IMR-90 (cell line): ENCODE measurements around the gene MAU2. TPM values are rescaled to one million over a fixed set of nuclear protein-coding genes. Genes with fewer than 3 reads are reported as not detected.

ENCODE experiments used
- ATAC-seq: fragments of 200-7000 bp; cut with Tn5 transposase; 2 replicates; pipeline ENCODE4 v1.9.1; 2020; ENCODE audit warnings: low read depth, mild to moderate bottlenecking, moderate library complexity
- BruUV-seq: library from RNA; stranded (reverse); fragments of 400-500 nt; replicated peaks from 2 replicates; lab custom pipeline; 2021; lab: Mats Ljungman, UMichigan
- CTCF ChIA-PET: fragments of 300-600 bp; formaldehyde crosslinking; extraction: SDS; loops from one replicate; lab custom pipeline; 2021; ENCODE audit warnings: antibody characterized with exemption; lab: Yijun Ruan, JAX
- POLR2A ChIA-PET: fragments of 300-600 bp; sonication (Branson Sonifier 250); formaldehyde crosslinking; loops from one replicate; lab custom pipeline; 2022; ENCODE audit warnings: antibody characterized with exemption; ENCODE audit not compliant: unreplicated experiment; lab: Charles Lee
- DNase-seq: peaks from one replicate; pipeline ENCODE4 v3.0.0; 2013
- H2AFZ ChIP-seq: replicated peaks from 2 replicates; pipeline ENCODE3; 2013; ENCODE audit warnings: low read length, mild to moderate bottlenecking; ENCODE audit not compliant: poor library complexity
- H2AK5ac ChIP-seq: 2 replicates; pipeline ENCODE4 v1.6.1; 2013; ENCODE audit warnings: low read depth, low read length, inconsistent platforms
- H2AK9ac ChIP-seq: replicated peaks from 2 replicates; pipeline ENCODE3; 2013; ENCODE audit warnings: mild to moderate bottlenecking, low read depth, low read length, moderate library complexity; ENCODE audit not compliant: poor library complexity
- H2BK120ac ChIP-seq: 2 replicates; pipeline ENCODE4 v1.6.1; 2013; ENCODE audit warnings: low read depth, low read length, inconsistent platforms
- H2BK15ac ChIP-seq: 3 replicates; pipeline ENCODE4 v1.6.1; 2013; ENCODE audit warnings: low read depth, low read length, inconsistent platforms
- H2BK20ac ChIP-seq: 2 replicates; pipeline ENCODE4 v1.6.1; 2013; ENCODE audit warnings: low read depth, mild to moderate bottlenecking, inconsistent platforms, low read length, moderate library complexity
- H2BK5ac ChIP-seq: 2 replicates; pipeline ENCODE4 v1.6.1; 2013; ENCODE audit warnings: mild to moderate bottlenecking, low read depth, low read length, inconsistent platforms; ENCODE audit not compliant: poor library complexity, severe bottlenecking
- H3K14ac ChIP-seq: replicated peaks from 2 replicates; pipeline ENCODE4 v1.6.1; 2013; ENCODE audit warnings: low read depth, low read length, inconsistent platforms
- H3K18ac ChIP-seq: 2 replicates; pipeline ENCODE4 v1.6.1; 2013; ENCODE audit warnings: low read depth, low read length, control low read depth
- H3K23ac ChIP-seq: 2 replicates; pipeline ENCODE4 v1.6.1; 2013; ENCODE audit warnings: low read depth, low read length, inconsistent platforms
- H3K27ac ChIP-seq: 2 replicates; pipeline ENCODE4 v1.5.1; 2013; ENCODE audit warnings: mild to moderate bottlenecking, control low read depth, low read length; ENCODE audit not compliant: insufficient read depth
- H3K27me3 ChIP-seq: 2 replicates; pipeline ENCODE4 v1.6.1; 2013; ENCODE audit warnings: low read length; ENCODE audit not compliant: control insufficient read depth, insufficient read depth
- H3K36me3 ChIP-seq: 2 replicates; pipeline ENCODE4 v1.6.1; 2013; ENCODE audit warnings: low read length, mixed read lengths; ENCODE audit not compliant: control insufficient read depth, insufficient read depth
- H3K4ac ChIP-seq: 2 replicates; pipeline ENCODE4 v1.6.1; 2013; ENCODE audit warnings: low read depth, low read length, inconsistent platforms
- H3K4me1 ChIP-seq: 2 replicates; pipeline ENCODE4 v1.6.1; 2013; ENCODE audit warnings: low read length, mixed read lengths; ENCODE audit not compliant: control insufficient read depth, insufficient read depth
- H3K4me2 ChIP-seq: 2 replicates; pipeline ENCODE4 v1.6.1; 2013; ENCODE audit warnings: low read depth, mild to moderate bottlenecking, control low read depth, low read length, moderate library complexity
- H3K4me3 ChIP-seq: 2 replicates; pipeline ENCODE4 v1.5.1; 2013; ENCODE audit warnings: low read depth, mild to moderate bottlenecking, control low read depth, low read length, moderate library complexity; ENCODE audit not compliant: insufficient read depth
- H3K56ac ChIP-seq: 2 replicates; pipeline ENCODE4 v1.6.1; 2013; ENCODE audit warnings: low read length, inconsistent platforms; ENCODE audit not compliant: insufficient read depth; ENCODE audit errors: extremely low read depth
- H3K79me1 ChIP-seq, 2 experiments: 2 replicates each; pipeline ENCODE4 v1.6.1; 2013; ENCODE audit warnings: low read length in 2 of 2, inconsistent platforms in 1 of 2, low read depth in 1 of 2
- H3K9ac ChIP-seq: 2 replicates; pipeline ENCODE4 v1.6.1; 2013; ENCODE audit warnings: low read depth, low read length, control low read depth
- H3K9me1 ChIP-seq: 2 replicates; pipeline ENCODE4 v1.6.1; 2013; ENCODE audit warnings: low read length, inconsistent platforms; ENCODE audit not compliant: insufficient read depth
- H3K9me3 ChIP-seq: 2 replicates; pipeline ENCODE4 v1.6.1; 2013; ENCODE audit warnings: low read length; ENCODE audit not compliant: control insufficient read depth, insufficient read depth
- H4K20me1 ChIP-seq: 2 replicates; pipeline ENCODE4 v1.6.1; 2013; ENCODE audit warnings: low read length, inconsistent platforms; ENCODE audit not compliant: insufficient read depth
- H4K5ac ChIP-seq: 2 replicates; pipeline ENCODE4 v1.6.1; 2013; ENCODE audit warnings: mild to moderate bottlenecking, low read depth, low read length, control low read depth
- H4K8ac ChIP-seq, 2 experiments: 2 replicates each; pipeline ENCODE4 v1.6.1; 2013; ENCODE audit warnings: low read depth in 2 of 2, low read length in 2 of 2, control low read depth in 1 of 2, inconsistent platforms in 1 of 2
- H4K91ac ChIP-seq: 2 replicates; pipeline ENCODE4 v1.6.1; 2013; ENCODE audit warnings: low read depth, low read length, inconsistent platforms; ENCODE audit not compliant: insufficient read depth
- BHLHE40 ChIP-seq: fragments of 150-350 bp; IDR thresholded peaks from 2 replicates; pipeline ENCODE4 v1.6.1; 2016; ENCODE audit warnings: mild to moderate bottlenecking, low read depth, low read length
- CEBPB ChIP-seq: IDR thresholded peaks from 2 replicates; pipeline ENCODE4 v1.6.1; 2012; ENCODE audit warnings: low read depth, low read length, improper control_type of control experiment
- CHD1 ChIP-seq: IDR thresholded peaks from 2 replicates; pipeline ENCODE4 v1.6.1; 2012; ENCODE audit warnings: low read depth, low read length, improper control_type of control experiment
- FOS ChIP-seq: fragments of 150-350 bp; IDR thresholded peaks from 2 replicates; pipeline ENCODE4 v1.6.1; 2016; ENCODE audit warnings: low read depth, low read length
- MAFK ChIP-seq: IDR thresholded peaks from 2 replicates; pipeline ENCODE4 v1.6.1; 2012; ENCODE audit warnings: low read depth, low read length, improper control_type of control experiment
- MAZ ChIP-seq: IDR thresholded peaks from 2 replicates; pipeline ENCODE4 v1.6.1; 2012; ENCODE audit warnings: low read depth, mild to moderate bottlenecking, low read length, improper control_type of control experiment, moderate library complexity, borderline replicate concordance
- MXI1 ChIP-seq: IDR thresholded peaks from 2 replicates; pipeline ENCODE4 v1.6.1; 2012; ENCODE audit warnings: low read depth, mild to moderate bottlenecking, low read length, moderate library complexity, borderline replicate concordance
- NFE2L2 ChIP-seq: fragments of 150-350 bp; IDR thresholded peaks from 2 replicates; pipeline ENCODE4 v1.6.1; 2016; ENCODE audit warnings: low read depth, mild to moderate bottlenecking, low read length
- POLR2A ChIP-seq: IDR thresholded peaks from 2 replicates; pipeline ENCODE4 v1.6.1; 2012; ENCODE audit warnings: mild to moderate bottlenecking, low read depth, low read length
- RAD21 ChIP-seq: IDR thresholded peaks from 2 replicates; pipeline ENCODE4 v1.6.1; 2012; ENCODE audit warnings: low read length, improper control_type of control experiment
- RFX5 ChIP-seq: IDR thresholded peaks from 2 replicates; pipeline ENCODE4 v1.8.0; 2012; ENCODE audit warnings: low read depth, mild to moderate bottlenecking, low read length, moderate library complexity
- SMC3 ChIP-seq: fragments of 150-350 bp; IDR thresholded peaks from 2 replicates; pipeline ENCODE4 v1.6.1; 2016; ENCODE audit warnings: low read depth, mild to moderate bottlenecking, antibody characterized with exemption, low read length, moderate library complexity
- WGBS, 2 experiments: methylation state at CpG; one replicate each; pipeline versions ENCODE4 v1.1.5 to v1.1.7; 2013; ENCODE audit warnings: missing lambda C conversion rate in 2 of 2; ENCODE audit not compliant: insufficient read length in 1 of 2; ENCODE audit errors: extremely low coverage in 2 of 2; 5-methylcytosine and 5-hydroxymethylcytosine counted together
- dilution Hi-C: fragments of 300-500 bp; cut with HindIII; formaldehyde crosslinking; loops from one replicate; pipeline ENCODE4 v1.14.3; 2018; ENCODE audit warnings: low sequenced_read_pairs; ENCODE audit not compliant: unreplicated experiment
- in situ Hi-C: fragments of 300-500 bp; cut with MboI; formaldehyde crosslinking; loops from 3 replicates; pipeline ENCODE4 v1.14.3; 2019; ENCODE audit warnings: low sequenced_read_pairs, inconsistent platforms, mixed read lengths
- intact Hi-C: fragments of 100-400 bp; cut with micrococcal nuclease; formaldehyde crosslinking; loops from 2 replicates; pipeline ENCODE4 v1.10.0; 2022
- polyA plus RNA-seq, 3 experiments: library from polyadenylated mRNA; depleted of rRNA; stranded (reverse); fragments of >200 nt; gene quantifications; 2 replicates each; pipeline ENCODE4 v1.2.3, GENCODE V29; 2012; ENCODE audit warnings: low replicate concordance in 1 of 3
- total RNA-seq: library from RNA; depleted of rRNA; stranded (reverse); fragments of >200 nt; gene quantifications from 2 replicates; pipeline ENCODE4 v1.2.3, GENCODE V29; 2012
- TF ChIP-seq, protein P1 (sequence below): conservative IDR thresholded peaks from 2 replicates; pipeline ENCODE4 v1.5.1; 2012; ENCODE audit warnings: mild to moderate bottlenecking, low read depth, low read length, improper control_type of control experiment
- TF ChIP-seq, protein P2 (sequence below): fragments of 150-350 bp; IDR thresholded peaks from 2 replicates; pipeline ENCODE4 v1.6.1; 2016; ENCODE audit warnings: low read depth, mild to moderate bottlenecking, low read length, moderate library complexity, borderline replicate concordance

MAU2 gene
- total and polyA plus RNA-seq, 2 of the 4 experiments (the other 2 are of a cell fraction) = 24.6 to 31.1 TPM

DNA sequence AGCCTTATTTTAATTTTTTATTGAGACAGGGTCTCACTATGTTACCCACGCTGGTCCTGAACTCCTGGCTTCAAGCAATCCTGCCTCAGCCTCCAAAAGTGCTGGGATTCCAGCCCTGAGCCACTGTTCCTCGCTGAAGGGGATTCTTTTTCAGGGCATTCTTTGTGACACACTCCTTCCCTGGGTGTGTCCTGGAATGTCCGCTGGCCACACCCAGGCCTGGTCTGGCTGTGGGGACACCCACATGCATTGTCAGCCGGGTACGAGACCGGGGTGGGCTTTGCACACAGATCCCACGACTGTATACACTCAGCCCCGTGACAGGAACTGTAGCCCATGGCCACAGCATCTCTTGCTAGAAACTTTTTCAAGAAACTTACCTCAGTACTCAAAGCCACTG lies 50.4 kb downstream of the MAU2 start:
- Histone ChIP-seq H3K4me1 (peaks cover 7% of the 10 kb centered on the region), H3K27me3 (no peaks in the 10 kb centered on the region), H2AFZ (peak overlapping the region; percentile 85), H4K5ac (no peak overlapping the region), H4K91ac (no peak overlapping the region), H3K9me1 (0 out of 2 replicates have a peak, but pooled peaks cover 3% of the 10 kb centered on the region), H3K79me1 (no peaks in the 10 kb centered on the region), H2AK5ac (no peak overlapping the region), H3K36me3 (no peaks in the 10 kb centered on the region), H3K4me3 (no peak overlapping the region), H4K8ac (no peak overlapping the region), H3K4me2 (no peak overlapping the region), H2BK20ac (no peak overlapping the region), H3K23ac (no peak overlapping the region), H3K9ac (no peak overlapping the region), H3K56ac (no peak overlapping the region), H3K14ac (no peak overlapping the region), H2AK9ac (peak overlapping the region; percentile 87), H4K20me1 (no peaks in the 10 kb centered on the region), H3K18ac (no peak overlapping the region), H2BK15ac (no peak overlapping the region), H2BK120ac (no peak overlapping the region), H3K9me3 (no peaks in the 10 kb centered on the region), H3K4ac (no peak overlapping the region; the same call in 1 of the 2 replicates), H2BK5ac (no peak overlapping the region), H3K27ac (no peak overlapping the region)
- in situ Hi-C loops = no loop called here
- no peak for ATAC-seq
- dilution Hi-C loops = no loop called here
- 79% methylated on average over 5 of the region's 8 CpGs; no CpG with 5 or more reads in 1 of the 2 experiments for WGBS, 2 experiments
- DNase-seq = no peak
- CTCF ChIA-PET = no interaction called here
- TF ChIP-seq, protein P1, sequence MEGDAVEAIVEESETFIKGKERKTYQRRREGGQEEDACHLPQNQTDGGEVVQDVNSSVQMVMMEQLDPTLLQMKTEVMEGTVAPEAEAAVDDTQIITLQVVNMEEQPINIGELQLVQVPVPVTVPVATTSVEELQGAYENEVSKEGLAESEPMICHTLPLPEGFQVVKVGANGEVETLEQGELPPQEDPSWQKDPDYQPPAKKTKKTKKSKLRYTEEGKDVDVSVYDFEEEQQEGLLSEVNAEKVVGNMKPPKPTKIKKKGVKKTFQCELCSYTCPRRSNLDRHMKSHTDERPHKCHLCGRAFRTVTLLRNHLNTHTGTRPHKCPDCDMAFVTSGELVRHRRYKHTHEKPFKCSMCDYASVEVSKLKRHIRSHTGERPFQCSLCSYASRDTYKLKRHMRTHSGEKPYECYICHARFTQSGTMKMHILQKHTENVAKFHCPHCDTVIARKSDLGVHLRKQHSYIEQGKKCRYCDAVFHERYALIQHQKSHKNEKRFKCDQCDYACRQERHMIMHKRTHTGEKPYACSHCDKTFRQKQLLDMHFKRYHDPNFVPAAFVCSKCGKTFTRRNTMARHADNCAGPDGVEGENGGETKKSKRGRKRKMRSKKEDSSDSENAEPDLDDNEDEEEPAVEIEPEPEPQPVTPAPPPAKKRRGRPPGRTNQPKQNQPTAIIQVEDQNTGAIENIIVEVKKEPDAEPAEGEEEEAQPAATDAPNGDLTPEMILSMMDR = no peak
- TF ChIP-seq MAFK (no peak), POLR2A (no peak), RAD21 (no peak), CHD1 (no peak), MAZ (no peak), FOS (no peak), SMC3 (no peak), BHLHE40 (no peak), NFE2L2 (no peak), RFX5 (no peak), MXI1 (no peak), CEBPB (no peak)
- TF ChIP-seq, protein P2, sequence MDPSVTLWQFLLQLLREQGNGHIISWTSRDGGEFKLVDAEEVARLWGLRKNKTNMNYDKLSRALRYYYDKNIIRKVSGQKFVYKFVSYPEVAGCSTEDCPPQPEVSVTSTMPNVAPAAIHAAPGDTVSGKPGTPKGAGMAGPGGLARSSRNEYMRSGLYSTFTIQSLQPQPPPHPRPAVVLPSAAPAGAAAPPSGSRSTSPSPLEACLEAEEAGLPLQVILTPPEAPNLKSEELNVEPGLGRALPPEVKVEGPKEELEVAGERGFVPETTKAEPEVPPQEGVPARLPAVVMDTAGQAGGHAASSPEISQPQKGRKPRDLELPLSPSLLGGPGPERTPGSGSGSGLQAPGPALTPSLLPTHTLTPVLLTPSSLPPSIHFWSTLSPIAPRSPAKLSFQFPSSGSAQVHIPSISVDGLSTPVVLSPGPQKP = no peak
- intact Hi-C loops = no loop called here
- BruUV-seq = no TSS peak
- POLR2A ChIA-PET = interaction anchor here (0.5 kb wide), 1 partner anchor 14 kb away, joined by 3 read pairs; no protein-coding TSS in a partner anchor
